Measurements from ENCODE around the gene FANCF.

DNA sequence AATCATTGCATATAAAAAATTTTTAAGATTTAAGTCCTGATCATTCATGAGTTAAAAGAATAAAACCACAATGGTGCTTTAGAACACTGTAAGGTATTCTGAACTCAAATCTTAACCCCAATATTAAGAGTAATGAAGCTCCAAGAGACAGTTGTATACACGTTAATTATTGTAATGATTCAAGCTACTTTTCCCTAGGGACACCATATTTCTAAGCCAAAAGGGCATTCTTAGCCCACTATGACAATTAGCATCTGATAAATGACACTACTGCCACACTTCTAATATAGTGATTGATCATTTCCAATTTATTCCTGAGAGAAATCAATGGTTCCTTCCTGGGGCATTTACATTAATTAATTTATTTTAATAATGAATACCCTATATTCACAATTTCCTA lies 21.7 kb downstream of the FANCF start:
- TF ChIP-seq EP300 (IDR thresholded peaks at IDR 0.05), result no peak
- TF ChIP-seq, protein P1, sequence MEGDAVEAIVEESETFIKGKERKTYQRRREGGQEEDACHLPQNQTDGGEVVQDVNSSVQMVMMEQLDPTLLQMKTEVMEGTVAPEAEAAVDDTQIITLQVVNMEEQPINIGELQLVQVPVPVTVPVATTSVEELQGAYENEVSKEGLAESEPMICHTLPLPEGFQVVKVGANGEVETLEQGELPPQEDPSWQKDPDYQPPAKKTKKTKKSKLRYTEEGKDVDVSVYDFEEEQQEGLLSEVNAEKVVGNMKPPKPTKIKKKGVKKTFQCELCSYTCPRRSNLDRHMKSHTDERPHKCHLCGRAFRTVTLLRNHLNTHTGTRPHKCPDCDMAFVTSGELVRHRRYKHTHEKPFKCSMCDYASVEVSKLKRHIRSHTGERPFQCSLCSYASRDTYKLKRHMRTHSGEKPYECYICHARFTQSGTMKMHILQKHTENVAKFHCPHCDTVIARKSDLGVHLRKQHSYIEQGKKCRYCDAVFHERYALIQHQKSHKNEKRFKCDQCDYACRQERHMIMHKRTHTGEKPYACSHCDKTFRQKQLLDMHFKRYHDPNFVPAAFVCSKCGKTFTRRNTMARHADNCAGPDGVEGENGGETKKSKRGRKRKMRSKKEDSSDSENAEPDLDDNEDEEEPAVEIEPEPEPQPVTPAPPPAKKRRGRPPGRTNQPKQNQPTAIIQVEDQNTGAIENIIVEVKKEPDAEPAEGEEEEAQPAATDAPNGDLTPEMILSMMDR (IDR thresholded peaks at IDR 0.05), result no peak

All from ovary (tissue), 3 donors.